Activated CD4-positive, alpha-beta memory T cell treated with anti-CD3 and anti-CD28 coated beads, Interleukin-2, amount 10 ng/mL, durations not matched to agents 7 days and 5 days (primary cell): ENCODE results near the gene PLA1A. TPM values are rescaled to one million over a fixed set of nuclear protein-coding genes. Genes with fewer than 3 reads are reported as not detected.

Experiments used
- CTCF ChIA-PET: fragments of 350-600 bp; sonication (Branson Sonifier 250); formaldehyde crosslinking; loops from one replicate; lab custom pipeline; 2021; ENCODE audit warnings: antibody characterized with exemption, inconsistent platforms; lab: Charles Lee
- POLR2A ChIA-PET: fragments of 350-600 bp; sonication (Branson Sonifier 250); formaldehyde crosslinking; loops from one replicate; lab custom pipeline; 2021; ENCODE audit warnings: antibody characterized with exemption; lab: Charles Lee
- DNase-seq: peaks from one replicate; pipeline ENCODE4 v3.0.0-alpha.2; 2020
- H3K27ac Mint-ChIP-seq: one replicate; pipeline ENCODE4 v1.8.0; 2021; ENCODE audit warnings: mild to moderate bottlenecking, mixed read lengths
- H3K27me3 Mint-ChIP-seq: one replicate; pipeline ENCODE4 v1.8.0; 2021; ENCODE audit warnings: mixed read lengths
- H3K36me3 Mint-ChIP-seq: one replicate; pipeline ENCODE4 v1.8.0; 2021; ENCODE audit warnings: low read depth, mixed read lengths
- H3K4me1 Mint-ChIP-seq: one replicate; pipeline ENCODE4 v1.8.0; 2021; ENCODE audit warnings: mixed read lengths
- H3K4me3 Mint-ChIP-seq: one replicate; pipeline ENCODE4 v1.8.0; 2021; ENCODE audit warnings: mild to moderate bottlenecking, mixed read lengths
- H3K9me3 Mint-ChIP-seq: one replicate; pipeline ENCODE4 v1.8.0; 2021; ENCODE audit warnings: mixed read lengths
- total RNA-seq, 2 experiments: library from RNA; stranded (reverse); gene quantifications; one replicate each; pipeline ENCODE4 v1.2.3, GENCODE V29; 2021

Gene PLA1A
- total RNA-seq, 2 experiments from 2014 or later = 0.25 TPM; not detected in 1

DNA sequence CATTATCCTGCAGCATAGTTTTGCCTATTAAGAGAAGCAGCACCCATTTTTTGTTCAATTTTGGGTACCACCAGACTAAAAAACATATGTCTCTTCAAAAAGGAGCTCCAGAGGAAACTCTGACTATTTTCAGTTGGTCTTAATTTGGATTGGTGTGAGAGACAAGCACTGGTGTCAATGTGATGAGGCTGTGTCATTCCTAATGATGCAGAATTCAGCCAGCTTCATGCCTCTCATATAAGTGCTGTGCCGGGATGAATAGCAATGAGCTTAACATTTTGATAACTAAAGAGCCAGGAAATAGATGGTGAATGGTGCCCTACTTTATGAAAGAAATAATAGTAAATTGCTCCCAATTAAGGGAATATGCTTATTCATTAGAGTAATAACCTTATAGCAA lies 46.8 kb downstream of the PLA1A start:
- POLR2A ChIA-PET = interaction anchor here (0.9 to 2.1 kb wide), 2 partner anchors 32 to 85 kb away, joined by 3 to 6 read pairs; partner anchors contain the start of genes CD80 and COX17
- CTCF ChIA-PET = no interaction called here
- no peak for DNase-seq
- no peak overlapping the region for H3K27ac Mint-ChIP-seq
- H3K36me3 Mint-ChIP-seq = peaks cover 37% of the 10 kb centered on the region
- no peak overlapping the region for H3K4me3 Mint-ChIP-seq
- H3K9me3 Mint-ChIP-seq = peaks cover 3% of the 10 kb centered on the region
- H3K27me3 Mint-ChIP-seq = no peaks in the 10 kb centered on the region
- peaks cover 28% of the 10 kb centered on the region for H3K4me1 Mint-ChIP-seq

- no peak for DNase-seq
- CTCF ChIA-PET = no interaction called here
- Mint-ChIP-seq H3K27me3 (no peaks in the 10 kb centered on the region), H3K27ac (no peak overlapping the region), H3K4me3 (no peak overlapping the region), H3K9me3 (no peaks in the 10 kb centered on the region), H3K36me3 (peaks cover 28% of the 10 kb centered on the region), H3K4me1 (peaks cover 22% of the 10 kb centered on the region)
- POLR2A ChIA-PET = interaction anchor here (1.2 kb wide), 1 partner anchor 19 kb away, joined by 3 read pairs; no protein-coding TSS in a partner anchor
Observed at GRCh38 chr3:119645813-119646212, 48.1 kb downstream of the PLA1A start.

DNA sequence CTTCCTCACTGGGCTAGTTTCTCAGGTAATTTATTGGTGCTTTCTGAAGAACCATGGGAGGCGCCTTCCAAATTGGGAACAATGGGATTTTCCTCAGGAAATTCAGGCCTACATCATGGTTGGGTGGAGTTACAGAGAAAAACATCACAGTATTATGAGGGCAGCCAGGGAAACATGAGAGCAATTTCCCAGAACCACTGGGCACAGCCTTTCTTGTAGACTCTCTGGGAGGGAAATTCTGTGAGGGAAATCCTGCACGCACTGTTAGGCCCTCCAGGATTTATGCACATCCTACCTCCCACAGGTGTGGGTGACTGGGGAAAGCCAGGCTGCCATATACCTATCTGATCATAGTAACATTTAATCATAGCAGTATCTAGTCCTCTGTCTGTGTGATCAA lies 49.5 kb downstream of the PLA1A start:
- CTCF ChIA-PET = no interaction called here
- Mint-ChIP-seq H3K9me3 (no peaks in the 10 kb centered on the region), H3K4me3 (no peak overlapping the region), H3K27me3 (no peaks in the 10 kb centered on the region), H3K36me3 (peaks cover 22% of the 10 kb centered on the region), H3K4me1 (peaks cover 21% of the 10 kb centered on the region), H3K27ac (no peak overlapping the region)
- DNase-seq = no peak
- POLR2A ChIA-PET = no interaction called here

- H3K4me1 Mint-ChIP-seq = peaks cover 13% of the 10 kb centered on the region
- H3K36me3 Mint-ChIP-seq = peaks cover 21% of the 10 kb centered on the region
- H3K4me3 Mint-ChIP-seq = no peak overlapping the region
- no peaks in the 10 kb centered on the region for H3K9me3 Mint-ChIP-seq
- no peak overlapping the region for H3K27ac Mint-ChIP-seq
- ChIA-PET POLR2A (interaction anchor here (2.7 kb wide), 1 partner anchor 29 kb away, joined by 10 read pairs; the partner anchor contains the start of gene COX17), CTCF (no interaction called here)
- H3K27me3 Mint-ChIP-seq = no peaks in the 10 kb centered on the region
- DNase-seq = no peak
Observed at GRCh38 chr3:119647843-119648575, 50.3 kb downstream of the PLA1A start.

- POLR2A ChIA-PET = interaction anchor here (2.7 kb wide), 1 partner anchor 27 kb away, joined by 10 read pairs; the partner anchor contains the start of gene COX17
- H3K9me3 Mint-ChIP-seq = no peaks in the 10 kb centered on the region
- peaks cover 25% of the 10 kb centered on the region for H3K36me3 Mint-ChIP-seq
- CTCF ChIA-PET = interaction anchor here (1.5 kb wide), 1 partner anchor 50 kb away, joined by 4 read pairs; no protein-coding TSS in a partner anchor
- DNase-seq = no peak
- H3K27me3 Mint-ChIP-seq = no peaks in the 10 kb centered on the region
- peaks cover 6% of the 10 kb centered on the region for H3K4me1 Mint-ChIP-seq
- no peak overlapping the region for H3K27ac Mint-ChIP-seq
- H3K4me3 Mint-ChIP-seq = no peak overlapping the region
Observed at GRCh38 chr3:119649761-119650160, 52.1 kb downstream of the PLA1A start.

DNA sequence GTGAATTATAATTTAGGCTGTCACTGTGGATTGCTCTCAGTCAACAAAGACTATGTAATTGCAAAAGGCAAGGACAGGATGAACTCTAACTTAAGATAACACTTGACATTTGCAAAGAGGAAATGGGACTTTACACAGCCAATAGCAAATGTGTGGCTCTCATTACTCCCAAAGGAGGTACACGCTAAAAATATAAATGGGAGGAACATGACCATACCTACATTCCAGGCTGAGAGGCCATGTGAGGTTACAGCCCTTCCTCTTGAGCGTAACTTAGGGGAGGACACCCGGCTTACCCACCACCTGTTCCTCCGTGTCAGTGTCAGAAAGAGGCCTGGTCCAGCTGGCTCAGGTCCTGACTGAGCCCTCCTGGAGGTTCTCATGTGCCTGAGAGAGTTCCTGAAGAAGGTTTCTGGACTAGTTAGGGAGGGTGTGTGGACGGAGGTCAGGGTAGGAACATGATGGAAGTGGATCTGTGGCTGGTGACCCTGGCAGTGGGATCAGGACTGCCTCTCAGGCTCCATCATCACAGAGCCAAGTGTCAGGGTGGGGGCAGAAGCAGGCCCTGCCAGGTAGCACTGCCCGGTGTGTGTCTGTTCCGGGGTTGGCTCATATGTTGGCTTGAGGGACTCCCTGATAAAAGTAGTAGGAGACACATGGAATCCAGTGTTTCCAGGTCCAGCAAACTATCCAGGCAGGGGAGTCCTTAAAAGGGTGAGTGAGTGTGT lies 54.8 kb downstream of the PLA1A start:
- no peak overlapping the region for H3K27ac Mint-ChIP-seq
- no peak overlapping the region for H3K4me3 Mint-ChIP-seq
- no peak for DNase-seq
- ChIA-PET POLR2A (no interaction called here), CTCF (no interaction called here)
- H3K9me3 Mint-ChIP-seq = no peaks in the 10 kb centered on the region
- peaks cover 12% of the 10 kb centered on the region for H3K36me3 Mint-ChIP-seq
- H3K4me1 Mint-ChIP-seq = peaks cover 6% of the 10 kb centered on the region
- no peaks in the 10 kb centered on the region for H3K27me3 Mint-ChIP-seq

DNA sequence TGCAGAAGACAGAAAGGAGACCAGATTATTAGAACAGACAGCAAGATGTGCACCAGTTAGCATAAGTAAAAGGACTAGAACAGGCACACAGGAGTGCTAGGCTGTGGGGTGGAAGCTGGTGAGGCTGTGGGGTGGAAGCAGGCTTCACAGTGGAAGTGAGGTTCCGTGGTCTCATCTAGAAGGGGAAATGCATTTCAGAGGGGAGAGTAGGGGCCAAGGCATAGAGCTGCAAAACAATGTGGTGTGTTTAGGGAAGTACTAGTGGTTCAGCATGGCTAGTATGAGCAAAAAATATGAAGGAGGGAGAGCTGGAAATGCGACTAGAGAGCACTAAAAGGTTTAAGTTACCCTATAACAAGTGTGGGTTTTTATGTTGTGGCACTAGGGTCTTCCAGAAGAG lies 56.2 kb downstream of the PLA1A start:
- Mint-ChIP-seq H3K4me1 (peaks cover 14% of the 10 kb centered on the region), H3K9me3 (no peaks in the 10 kb centered on the region), H3K27ac (no peak overlapping the region), H3K4me3 (no peak overlapping the region), H3K36me3 (peaks cover 7% of the 10 kb centered on the region), H3K27me3 (no peaks in the 10 kb centered on the region)
- DNase-seq = no peak
- ChIA-PET CTCF (no interaction called here), POLR2A (interaction anchor here (0.8 kb wide), 1 partner anchor 10 kb away, joined by 3 read pairs; no protein-coding TSS in a partner anchor)

- ChIA-PET CTCF (interaction anchor here (0.7 to 1.7 kb wide), 3 partner anchors 17 to 417 kb away, joined by 3 to 4 read pairs (median 3); no protein-coding TSS in a partner anchor), POLR2A (interaction anchor here (0.8 kb wide), 1 partner anchor 160 kb away, joined by 3 read pairs; the partner anchor contains the start of gene TIMMDC1)
- H3K36me3 Mint-ChIP-seq = peaks cover 7% of the 10 kb centered on the region
- no peaks in the 10 kb centered on the region for H3K9me3 Mint-ChIP-seq
- H3K4me1 Mint-ChIP-seq = peaks cover 12% of the 10 kb centered on the region
- H3K4me3 Mint-ChIP-seq = no peak overlapping the region
- no peak overlapping the region for H3K27ac Mint-ChIP-seq
- H3K27me3 Mint-ChIP-seq = no peaks in the 10 kb centered on the region
- DNase-seq = no peak
Observed at GRCh38 chr3:119657887-119658702, 60.4 kb downstream of the PLA1A start.

DNA sequence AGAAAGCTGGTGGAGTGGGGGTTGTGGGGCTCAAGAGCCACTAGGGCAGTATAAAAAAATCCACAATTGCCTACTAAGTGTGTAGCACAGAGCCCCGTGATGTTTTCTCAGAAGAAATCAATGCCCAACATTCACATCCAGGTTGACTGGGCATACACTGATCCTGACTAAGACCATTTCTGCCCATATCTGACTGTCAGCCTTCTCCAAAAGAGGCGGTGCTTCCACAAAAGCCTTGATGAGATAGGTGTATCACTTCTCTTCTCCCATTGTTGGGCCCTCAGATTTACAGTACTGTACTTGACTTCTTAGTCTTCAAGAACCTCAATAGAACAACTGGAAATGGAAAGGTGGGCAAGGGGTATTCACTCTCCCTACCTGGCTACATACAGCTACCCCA lies 61.3 kb downstream of the PLA1A start:
- Mint-ChIP-seq H3K9me3 (no peaks in the 10 kb centered on the region), H3K36me3 (peaks cover 5% of the 10 kb centered on the region), H3K4me3 (no peak overlapping the region), H3K27ac (no peak overlapping the region), H3K4me1 (peaks cover 12% of the 10 kb centered on the region), H3K27me3 (no peaks in the 10 kb centered on the region)
- DNase-seq = no peak
- POLR2A ChIA-PET = interaction anchor here (0.8 kb wide), 1 partner anchor 160 kb away, joined by 3 read pairs; the partner anchor contains the start of gene TIMMDC1
- CTCF ChIA-PET = interaction anchor here (1.7 kb wide), 1 partner anchor 60 kb away, joined by 4 read pairs; no protein-coding TSS in a partner anchor

- Mint-ChIP-seq H3K27me3 (no peaks in the 10 kb centered on the region), H3K36me3 (peaks cover 4% of the 10 kb centered on the region), H3K27ac (no peak overlapping the region), H3K9me3 (no peaks in the 10 kb centered on the region), H3K4me3 (no peak overlapping the region), H3K4me1 (peaks cover 15% of the 10 kb centered on the region)
- no peak for DNase-seq
- CTCF ChIA-PET = no interaction called here
- POLR2A ChIA-PET = interaction anchor here (1.7 kb wide), 1 partner anchor 17 kb away, joined by 4 read pairs; no protein-coding TSS in a partner anchor
Observed at GRCh38 chr3:119659606-119660291, 62.1 kb downstream of the PLA1A start.

DNA sequence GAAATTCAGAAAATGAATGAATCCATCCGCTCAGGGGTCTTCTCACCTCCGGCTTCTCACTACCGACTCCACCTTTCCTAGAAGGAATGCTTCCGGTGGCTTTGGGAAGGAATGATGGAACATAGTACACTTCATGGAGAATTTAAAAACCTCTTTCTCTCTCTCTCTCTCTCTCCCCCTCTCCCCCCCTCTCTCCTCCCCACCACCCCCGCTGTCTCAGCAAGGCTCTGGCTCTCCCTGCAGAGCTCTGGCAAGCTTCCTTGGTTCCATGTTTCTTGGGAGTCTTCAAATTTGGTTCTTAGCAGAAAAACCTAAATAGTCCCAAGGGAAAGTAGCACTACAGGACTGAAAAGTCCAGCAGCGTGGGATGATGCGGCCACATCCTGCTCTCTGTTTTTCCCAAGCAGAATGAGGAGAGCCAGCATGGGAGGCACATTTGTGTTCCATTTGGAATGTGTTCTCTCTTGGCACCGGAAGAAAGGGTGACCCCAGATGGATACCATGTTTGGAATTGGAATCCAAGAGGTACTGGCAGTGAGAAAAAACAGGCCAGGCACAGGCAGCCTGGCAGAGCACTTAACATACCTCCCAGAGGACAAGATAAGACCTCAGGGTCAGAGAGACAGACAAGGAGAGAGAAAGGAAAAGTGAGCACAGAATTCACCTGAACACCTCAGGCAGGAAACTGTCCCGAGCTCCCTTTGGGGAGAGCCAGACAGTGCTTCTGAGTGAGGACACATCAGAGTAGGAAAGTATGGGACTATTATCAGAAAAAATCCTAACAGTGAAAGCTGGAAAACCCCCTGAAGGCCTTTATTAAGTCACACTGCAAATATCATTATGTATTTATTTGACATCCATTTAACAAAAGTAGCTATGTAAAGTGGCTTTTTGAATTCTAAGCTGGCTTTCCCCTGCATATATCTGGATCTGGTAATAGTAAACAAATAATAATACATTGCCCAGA lies 63.1 kb downstream of the PLA1A start, which contains the start of gene POPDC2:
POPDC2 (minus strand) TSS at position 116 of the 967 bp plus-strand sequence. CDS start 166 bp downstream, outside the sequence.
- H3K4me1 Mint-ChIP-seq = peaks cover 18% of the 10 kb centered on the region
- H3K36me3 Mint-ChIP-seq = peaks cover 5% of the 10 kb centered on the region
- no peak within 1 kb of the TSS for H3K27ac Mint-ChIP-seq
- POLR2A ChIA-PET = interaction anchor here (1.0 to 1.7 kb wide), 2 partner anchors 14 to 18 kb away, joined by 4 read pairs; no protein-coding TSS in a partner anchor
- CTCF ChIA-PET = interaction anchor here (0.6 to 2.1 kb wide), 2 partner anchors 60 to 260 kb away, joined by 4 to 5 read pairs; no protein-coding TSS in a partner anchor
- DNase-seq = no peak
- no peaks in the 10 kb centered on the region for H3K27me3 Mint-ChIP-seq
- no peak within 1 kb of the TSS for H3K4me3 Mint-ChIP-seq
- no peaks in the 10 kb centered on the region for H3K9me3 Mint-ChIP-seq
